ENCODE results near the gene PARK7. TPM values are rescaled to one million over a fixed set of nuclear protein-coding genes. Genes with fewer than 3 reads are reported as not detected.

The PARK7 gene
- total RNA-seq, 2 experiments from 2014 or later = 261 to 275 TPM

DNA sequence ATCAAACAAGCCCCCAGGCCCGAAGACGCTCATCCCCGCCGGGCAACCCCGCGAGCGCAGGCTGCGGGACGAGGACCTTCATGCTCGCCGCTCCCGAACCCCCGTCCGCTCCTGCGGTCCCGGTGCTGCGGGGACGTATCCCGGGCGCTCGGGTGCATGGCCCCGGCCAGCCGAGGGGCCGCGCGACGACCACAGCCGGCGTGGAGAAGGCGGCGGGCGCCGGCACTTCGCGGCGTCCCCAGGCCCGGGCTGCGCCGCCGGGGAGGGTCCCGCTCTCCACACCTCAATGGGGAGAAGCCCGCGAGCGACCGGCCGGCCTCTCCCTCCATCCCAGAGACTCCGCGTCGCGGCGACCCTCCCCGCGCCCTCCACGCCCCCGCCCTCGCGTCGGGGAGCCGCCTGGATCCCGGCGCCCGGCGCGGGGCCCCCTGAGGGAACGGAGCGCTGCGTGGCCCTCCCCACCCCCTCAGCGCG lies 64.2 kb downstream of the PARK7 start:
- peaks cover 51% of the 10 kb centered on the region for H3K27me3 Mint-ChIP-seq
- no peak for DNase-seq

DNA sequence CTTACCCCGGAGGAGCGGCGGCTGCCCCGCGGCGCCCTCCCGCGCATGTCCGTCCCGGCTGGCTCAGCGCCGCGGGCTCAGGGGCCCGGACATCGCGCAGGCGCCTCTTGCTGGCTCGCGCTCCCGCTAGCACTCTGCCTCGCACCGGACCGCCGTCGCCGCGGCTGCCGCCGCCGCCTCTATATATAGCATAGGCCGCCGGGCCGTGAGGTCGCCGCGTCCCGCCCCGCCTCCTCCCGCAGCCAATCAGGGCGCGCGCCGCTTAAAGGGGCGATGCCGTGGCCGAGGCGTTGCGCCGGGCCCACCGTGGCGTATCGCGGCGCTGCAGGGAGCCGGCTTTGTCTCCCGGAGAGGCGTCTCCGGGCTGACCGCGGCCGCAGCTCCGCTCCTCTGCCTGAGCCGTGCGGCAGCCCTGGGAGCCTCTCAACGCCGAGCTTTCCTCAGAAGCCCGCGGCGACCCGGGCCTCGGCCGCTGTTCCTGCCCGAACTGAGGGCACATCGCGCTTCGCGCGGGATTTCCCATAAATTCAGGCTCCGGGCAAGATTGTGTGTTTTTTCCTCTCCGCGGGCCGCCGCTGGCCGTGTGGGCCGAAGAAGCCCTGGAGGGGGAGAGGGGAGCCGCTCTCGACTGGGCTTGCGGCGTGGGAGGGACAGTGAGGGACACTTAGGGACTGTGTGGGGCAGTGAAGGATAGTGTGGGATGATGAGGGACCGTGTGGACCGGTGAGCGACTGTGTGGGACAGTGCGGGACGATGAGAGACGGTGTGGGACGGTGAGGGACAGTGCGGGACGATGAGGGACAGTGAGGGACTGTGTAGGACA lies 64.9 kb downstream of the PARK7 start, which contains the start of gene ERRFI1:
Gene ERRFI1, minus strand, starts transcription at position 157 of the 823 bp plus-strand sequence. CDS start 10,690 bp downstream, outside the sequence.
- Mint-ChIP-seq H3K27me3 (peaks cover 49% of the 10 kb centered on the region), H3K27ac (no peak within 1 kb of the TSS), H3K9me3 (no peaks in the 10 kb centered on the region), H3K4me1 (peaks cover 12% of the 10 kb centered on the region), H3K4me3 (peak within 1 kb of the TSS; percentile 66), H3K36me3 (ENCODE audit: low read depth) (peaks cover 5% of the 10 kb centered on the region)
- POLR2A ChIA-PET = no interaction called here
- CTCF ChIA-PET = no interaction called here
- peak; percentile 88 for DNase-seq

More for the DNA sequence above, 64.2 kb downstream of the PARK7 start:
- ChIA-PET POLR2A (interaction anchor here (1.0 to 1.4 kb wide), 2 partner anchors 64 to 143 kb away, joined by 3 read pairs; partner anchors contain the start of gene PARK7), CTCF (interaction anchor here (1.4 kb wide), 1 partner anchor 10 kb away, joined by 5 read pairs; no protein-coding TSS in a partner anchor)
- H3K4me1 Mint-ChIP-seq = peaks cover 12% of the 10 kb centered on the region
- H3K27ac Mint-ChIP-seq = no peak overlapping the region
- no peaks in the 10 kb centered on the region for H3K9me3 Mint-ChIP-seq
- peak overlapping the region; percentile 66 for H3K4me3 Mint-ChIP-seq
- peaks cover 5% of the 10 kb centered on the region for H3K36me3 Mint-ChIP-seq (ENCODE audit: low read depth)

GRCh38 chr1:8026976-8027747 lies 65.7 kb downstream of the PARK7 start:
- Mint-ChIP-seq H3K27ac (no peak overlapping the region), H3K36me3 (ENCODE audit: low read depth) (peaks cover 5% of the 10 kb centered on the region), H3K4me3 (peak overlapping the region; percentile 49), H3K9me3 (no peaks in the 10 kb centered on the region), H3K27me3 (peaks cover 48% of the 10 kb centered on the region), H3K4me1 (peaks cover 12% of the 10 kb centered on the region)
- CTCF ChIA-PET = interaction anchor here (0.9 to 1.0 kb wide), 2 partner anchors 12 to 289 kb away, joined by 3 to 4 read pairs; no protein-coding TSS in a partner anchor
- POLR2A ChIA-PET = interaction anchor here (1.5 kb wide), 1 partner anchor 289 kb away, joined by 4 read pairs; no protein-coding TSS in a partner anchor
- DNase-seq = no peak

DNA sequence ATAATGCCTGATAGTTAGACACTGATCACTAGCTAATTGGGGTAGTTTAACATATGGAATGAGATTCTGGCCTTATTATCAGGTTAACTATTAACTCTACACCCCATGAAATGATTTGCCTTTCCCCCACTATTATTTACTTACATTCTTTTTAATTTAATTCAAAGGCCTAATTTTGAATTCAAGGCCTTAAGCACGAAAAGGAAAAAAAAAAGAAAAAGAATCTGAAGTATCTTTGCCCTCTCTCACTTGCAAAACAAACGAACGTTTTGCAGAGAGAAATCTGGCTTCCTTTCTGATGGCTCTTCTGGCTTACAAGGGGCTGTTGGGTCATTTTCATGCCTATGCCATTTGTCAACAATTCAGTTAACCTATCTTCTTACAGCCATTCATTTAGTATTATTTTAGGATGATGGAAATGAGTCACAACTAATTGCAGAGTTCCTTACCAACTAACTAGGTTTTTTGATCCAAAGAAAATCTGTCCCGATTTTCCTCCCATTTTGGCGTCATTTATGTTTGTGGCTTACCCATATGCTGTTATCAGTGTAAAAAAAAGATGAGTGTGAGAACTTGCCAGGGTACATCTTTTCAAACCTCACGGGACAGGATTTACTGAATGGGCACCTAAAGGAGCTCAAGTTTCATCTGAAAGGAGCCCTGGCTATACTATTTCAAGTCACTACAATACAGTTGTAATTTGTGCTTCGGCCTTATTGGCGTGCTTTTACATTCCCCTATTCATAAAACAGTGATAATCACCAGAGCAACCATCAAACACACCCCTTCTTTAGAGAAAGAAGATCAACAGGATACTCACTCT lies 66.4 kb downstream of the PARK7 start:
- no peak overlapping the region for H3K4me3 Mint-ChIP-seq
- peaks cover 5% of the 10 kb centered on the region for H3K36me3 Mint-ChIP-seq (ENCODE audit: low read depth)
- no peak for DNase-seq
- H3K27ac Mint-ChIP-seq = no peak overlapping the region
- peaks cover 43% of the 10 kb centered on the region for H3K27me3 Mint-ChIP-seq
- POLR2A ChIA-PET = interaction anchor here (1.5 kb wide), 1 partner anchor 288 kb away, joined by 4 read pairs; no protein-coding TSS in a partner anchor
- no peaks in the 10 kb centered on the region for H3K9me3 Mint-ChIP-seq
- H3K4me1 Mint-ChIP-seq = peaks cover 12% of the 10 kb centered on the region
- CTCF ChIA-PET = interaction anchor here (0.9 to 1.2 kb wide), 3 partner anchors 13 to 288 kb away, joined by 3 to 4 read pairs (median 3); no protein-coding TSS in a partner anchor

DNA sequence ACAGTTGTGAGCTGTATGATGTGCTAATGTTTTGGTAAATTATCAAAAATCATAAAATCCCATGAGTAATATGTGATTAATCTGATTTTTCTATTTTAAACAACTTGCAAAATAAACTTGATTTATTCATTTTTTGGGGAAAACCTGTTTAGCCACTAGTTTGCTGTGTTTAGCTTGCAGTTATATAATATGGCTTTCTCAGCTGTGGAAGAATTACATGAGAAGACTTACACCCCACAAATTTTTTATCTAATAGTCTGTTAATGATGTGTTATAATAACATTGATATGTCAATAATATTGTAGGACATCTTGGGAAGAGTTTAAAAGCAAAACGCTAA lies 67.0 kb downstream of the PARK7 start:
- H3K4me1 Mint-ChIP-seq = peaks cover 12% of the 10 kb centered on the region
- peaks cover 5% of the 10 kb centered on the region for H3K36me3 Mint-ChIP-seq (ENCODE audit: low read depth)
- H3K27me3 Mint-ChIP-seq = peaks cover 37% of the 10 kb centered on the region
- POLR2A ChIA-PET = interaction anchor here (1.5 kb wide), 1 partner anchor 287 kb away, joined by 4 read pairs; no protein-coding TSS in a partner anchor
- CTCF ChIA-PET = interaction anchor here (1.2 kb wide), 1 partner anchor 286 kb away, joined by 3 read pairs; no protein-coding TSS in a partner anchor
- no peaks in the 10 kb centered on the region for H3K9me3 Mint-ChIP-seq
- no peak for DNase-seq
- no peak overlapping the region for H3K27ac Mint-ChIP-seq
- no peak overlapping the region for H3K4me3 Mint-ChIP-seq

GRCh38 chr1:8031176-8031785 lies 69.8 kb downstream of the PARK7 start:
- no peak for DNase-seq
- Mint-ChIP-seq H3K27me3 (peaks cover 21% of the 10 kb centered on the region), H3K27ac (no peak overlapping the region), H3K4me3 (no peak overlapping the region), H3K36me3 (ENCODE audit: low read depth) (no peaks in the 10 kb centered on the region), H3K4me1 (peaks cover 6% of the 10 kb centered on the region), H3K9me3 (no peaks in the 10 kb centered on the region)
- POLR2A ChIA-PET = interaction anchor here (1.3 kb wide), 1 partner anchor 284 kb away, joined by 3 read pairs; no protein-coding TSS in a partner anchor
- CTCF ChIA-PET = interaction anchor here (0.7 to 2.3 kb wide), 14 partner anchors 10 to 319 kb away, joined by 3 to 10 read pairs (median 4); no protein-coding TSS in a partner anchor

DNA sequence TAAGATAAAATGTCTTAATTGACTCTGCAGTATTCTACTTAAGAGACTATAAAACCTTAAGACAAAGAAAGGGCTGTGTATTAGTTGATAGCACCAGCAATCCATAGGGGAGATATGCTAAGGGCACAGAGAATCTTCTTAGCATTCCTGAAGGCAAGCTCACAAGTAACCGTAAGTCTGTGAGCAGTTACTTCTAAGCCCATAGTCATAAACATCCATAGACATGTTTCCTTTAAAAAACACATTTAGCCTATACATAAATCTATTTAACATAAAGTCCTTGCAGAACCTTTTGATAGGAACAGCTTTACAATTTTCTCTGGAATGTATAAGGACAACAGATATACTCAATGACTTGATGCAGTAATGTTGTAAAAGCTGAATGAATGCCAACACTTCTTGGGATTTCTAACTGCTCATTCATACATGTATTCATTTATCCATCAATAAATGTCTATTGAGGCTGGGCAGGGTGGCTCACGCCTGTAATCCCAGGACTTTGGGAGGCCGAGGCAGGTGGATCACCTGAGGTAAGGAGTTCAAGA lies 70.9 kb downstream of the PARK7 start:
- no peak for DNase-seq
- ChIA-PET POLR2A (no interaction called here), CTCF (interaction anchor here (0.8 to 2.3 kb wide), 7 partner anchors 15 to 318 kb away, joined by 3 to 9 read pairs (median 6); no protein-coding TSS in a partner anchor)
- no peak overlapping the region for H3K4me3 Mint-ChIP-seq
- no peaks in the 10 kb centered on the region for H3K4me1 Mint-ChIP-seq
- H3K9me3 Mint-ChIP-seq = no peaks in the 10 kb centered on the region
- peaks cover 16% of the 10 kb centered on the region for H3K27me3 Mint-ChIP-seq
- no peaks in the 10 kb centered on the region for H3K36me3 Mint-ChIP-seq (ENCODE audit: low read depth)
- H3K27ac Mint-ChIP-seq = no peak overlapping the region

DNA sequence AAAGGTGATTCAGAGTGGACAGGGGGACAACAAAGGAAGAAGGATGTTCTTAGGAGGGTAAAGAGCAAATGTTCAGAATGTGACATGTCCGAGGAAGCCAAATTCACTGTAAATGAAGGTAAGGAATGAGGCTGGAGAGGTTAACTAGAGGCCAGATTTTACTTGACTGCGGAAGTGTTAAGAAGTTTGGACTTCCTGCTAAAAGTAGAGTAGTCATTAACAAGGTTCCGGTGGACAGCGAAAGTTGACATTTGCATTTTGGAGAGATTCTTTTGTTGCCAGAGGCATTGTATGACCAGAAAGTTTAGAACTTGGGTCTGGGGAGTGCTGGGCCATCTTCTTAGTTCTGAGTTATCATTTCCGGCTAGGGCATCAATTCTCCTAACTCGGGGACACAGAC lies 71.8 kb downstream of the PARK7 start:
- CTCF ChIA-PET = interaction anchor here (0.8 to 2.3 kb wide), 4 partner anchors 16 to 317 kb away, joined by 3 to 8 read pairs (median 5); no protein-coding TSS in a partner anchor
- no peaks in the 10 kb centered on the region for H3K9me3 Mint-ChIP-seq
- DNase-seq = no peak
- POLR2A ChIA-PET = no interaction called here
- peaks cover 9% of the 10 kb centered on the region for H3K27me3 Mint-ChIP-seq
- H3K27ac Mint-ChIP-seq = no peak overlapping the region
- no peaks in the 10 kb centered on the region for H3K36me3 Mint-ChIP-seq (ENCODE audit: low read depth)
- H3K4me1 Mint-ChIP-seq = no peaks in the 10 kb centered on the region
- H3K4me3 Mint-ChIP-seq = no peak overlapping the region

Other genes with a start within 250 kb of the PARK7 start
- gene VAMP3, start 190.4 kb upstream of the PARK7 start, total RNA-seq = 10 to 100 TPM; 35.0 to 36.5 TPM
- gene PER3, start 177.4 kb upstream of the PARK7 start, total RNA-seq = 1 to 10 TPM; 2.2 to 2.4 TPM
- gene UTS2, start 108.6 kb upstream of the PARK7 start, total RNA-seq = 1 to 10 TPM; 1.1 to 1.2 TPM
- 1 to 10 TPM; 8.0 TPM for gene TNFRSF9, start 20.9 kb upstream of the PARK7 start, total RNA-seq
- gene ERRFI1, start 64.6 kb downstream of the PARK7 start, total RNA-seq = 1 to 10 TPM in 1 of 2 experiments, under 1 TPM in 1; 0.83 to 1.0 TPM

Measured in activated CD4-positive, alpha-beta memory T cell treated with anti-CD3 and anti-CD28 coated beads, Interleukin-2, amount 10 ng/mL, durations not matched to agents 7 days and 5 days (primary cell).